Amniotic stem cell (primary cell): Measurements from ENCODE around the gene STN1.
"Not testable (repeated sequence)": the region's sequence is repeated elsewhere in the genome, so short reads cannot be mapped to it uniquely, and the experiment has no call there.

Experiments used
- DNase-seq: peaks from one replicate; lab custom pipeline; 2025; lab: John Stamatoyannopoulos, UW

Gene STN1

DNA sequence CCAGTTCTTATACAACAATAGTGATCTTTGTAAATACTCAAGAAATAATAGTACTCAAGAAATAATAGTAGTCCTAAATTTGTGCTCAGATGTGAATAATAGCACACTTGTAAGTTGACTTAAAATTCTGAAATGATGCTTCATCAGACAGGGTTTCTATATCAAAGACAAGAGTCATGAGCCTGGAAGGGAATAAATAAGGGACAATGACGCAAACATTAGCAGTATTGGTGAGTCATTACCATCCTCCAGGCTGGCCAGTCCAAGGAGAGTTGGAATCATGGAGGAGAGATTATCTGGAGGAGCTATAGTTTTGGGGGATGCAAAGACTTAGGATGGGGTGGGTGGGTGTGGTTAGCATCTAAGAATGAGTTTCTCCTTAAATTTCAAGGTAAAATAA is 56.5 kb downstream of the STN1 start:
- no peak for DNase-seq

- no peak for DNase-seq
Measured at GRCh38 chr10:103859161-103860086, 58.6 kb downstream of the STN1 start.

- no peak for DNase-seq
Measured at GRCh38 chr10:103858360-103858759, 59.6 kb downstream of the STN1 start.

DNA sequence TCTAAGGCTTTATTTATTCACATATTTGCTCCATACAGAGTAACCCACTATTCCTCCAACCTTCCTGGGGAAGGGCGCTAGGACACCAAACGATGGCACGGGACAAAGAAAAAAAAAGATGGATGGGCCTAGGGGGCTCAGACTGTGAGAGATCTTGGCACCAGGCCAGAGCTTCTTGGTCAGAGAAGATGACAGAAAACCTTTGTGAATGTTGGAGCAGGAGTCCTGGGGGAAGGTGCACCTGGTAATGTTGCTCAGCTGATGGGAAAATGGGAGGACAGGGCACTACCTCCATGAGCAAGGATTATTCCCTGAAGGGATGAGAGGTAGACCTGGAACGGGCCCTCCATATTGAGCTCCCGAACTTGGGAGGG is 61.2 kb downstream of the STN1 start:
- no peak for DNase-seq

DNA sequence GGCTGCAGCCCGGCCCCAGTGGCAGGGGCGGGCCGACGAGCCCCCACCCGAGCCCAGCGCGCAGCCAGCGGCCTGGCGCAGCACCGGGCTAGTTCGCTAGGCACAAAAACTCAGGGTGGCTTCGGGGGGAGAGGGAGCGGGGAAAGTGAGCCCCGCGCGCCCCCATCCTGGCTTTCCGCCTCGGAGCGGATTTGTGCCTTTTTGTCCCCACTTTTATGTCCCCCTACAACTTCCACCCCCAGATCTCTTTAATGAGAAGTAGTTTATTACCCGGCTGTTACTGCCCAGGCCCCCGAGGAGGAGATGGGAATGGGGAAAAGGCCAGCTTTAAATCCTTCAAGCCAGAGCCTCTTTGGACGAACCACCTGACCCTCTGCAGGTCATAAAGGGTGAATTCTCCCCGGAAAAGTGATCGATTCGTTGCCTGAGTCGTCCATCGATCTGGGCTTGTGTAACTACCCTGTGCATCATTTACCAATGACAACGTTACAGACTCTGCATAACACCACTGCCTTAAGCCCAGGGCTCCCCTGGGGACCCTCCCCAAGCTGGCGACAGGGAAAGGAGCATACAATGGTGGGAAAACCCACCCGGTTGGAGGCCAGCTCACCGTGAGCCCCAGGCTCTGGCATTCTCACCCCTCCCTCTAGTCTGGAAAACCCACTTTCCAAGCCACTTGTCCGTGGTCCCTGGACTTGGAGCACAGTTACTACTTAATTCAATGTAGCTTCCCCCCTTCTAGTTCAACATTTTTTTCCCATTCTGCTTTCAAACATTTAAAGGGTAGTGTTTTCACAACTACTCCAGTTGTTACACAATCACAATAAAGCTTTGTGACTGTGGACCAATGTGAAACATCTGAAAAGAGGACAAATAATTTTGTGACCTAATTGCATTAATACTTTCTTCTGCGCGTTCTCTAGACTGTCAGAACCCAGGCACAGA is 61.9 kb downstream of the STN1 start:
- DNase-seq, result no peak

GRCh38 chr10:103855424-103855823 is 62.6 kb downstream of the STN1 start, which contains the start of gene SH3PXD2A:
Gene SH3PXD2A (minus strand): TSS chr10:103855576. CDS start chr10:103855266, 310 bp downstream.
- no peak for DNase-seq

DNA sequence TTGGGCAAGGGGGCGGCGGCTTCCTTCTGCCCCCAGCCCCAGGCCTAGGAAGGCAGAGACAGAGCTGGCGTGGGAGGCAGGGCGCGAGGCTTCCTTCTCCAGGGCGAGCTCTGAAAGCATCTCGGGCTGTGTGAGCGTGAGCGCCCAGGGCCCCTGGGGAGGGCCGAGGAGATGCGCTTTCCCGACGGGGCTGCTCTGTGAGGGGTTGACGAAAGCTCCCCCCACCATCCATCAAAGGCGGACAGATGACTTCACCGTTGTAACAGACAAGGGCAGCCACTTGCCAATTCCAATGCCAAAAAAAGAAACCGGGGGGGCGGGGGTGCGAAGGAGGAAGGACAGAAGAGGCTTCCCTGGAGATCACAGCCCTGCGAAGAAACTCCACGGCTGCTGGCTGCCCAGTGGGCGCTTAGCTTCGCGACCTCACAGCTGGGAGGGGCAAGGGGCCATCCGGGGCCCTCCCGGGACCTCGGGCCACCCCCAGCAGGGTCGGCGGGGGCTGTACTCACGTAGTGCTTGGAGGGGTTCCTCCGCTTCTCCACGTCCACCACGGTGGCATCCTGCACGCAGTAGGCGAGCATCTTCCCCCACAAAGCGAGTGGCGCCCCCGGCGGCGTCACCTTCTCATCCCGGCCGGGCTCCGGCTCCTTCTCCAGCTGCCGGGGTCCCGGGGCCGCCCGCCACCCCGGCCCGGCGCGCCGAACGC is 63.1 kb downstream of the STN1 start:
- DNase-seq, result no peak

DNA sequence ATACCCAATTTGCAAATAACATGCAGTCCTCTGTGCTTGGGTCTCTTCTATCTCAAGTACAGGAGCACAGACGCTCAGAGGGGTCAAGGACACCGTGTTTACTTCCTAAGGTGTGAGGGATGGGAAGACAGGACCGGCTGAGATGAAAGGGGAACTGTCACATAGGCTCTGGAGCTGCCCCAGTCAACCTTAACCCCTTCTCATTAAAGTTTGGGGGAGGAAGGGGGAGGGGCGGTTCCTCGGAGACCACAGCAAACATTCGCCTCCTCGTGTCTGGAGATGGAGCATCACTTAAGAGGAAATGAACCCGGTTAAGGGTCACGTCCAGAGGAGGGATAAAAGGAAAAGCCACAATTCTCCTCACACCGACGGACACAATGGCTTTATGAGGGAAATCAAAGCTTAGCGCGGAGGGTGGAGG is 63.7 kb downstream of the STN1 start:
- no peak for DNase-seq

DNA sequence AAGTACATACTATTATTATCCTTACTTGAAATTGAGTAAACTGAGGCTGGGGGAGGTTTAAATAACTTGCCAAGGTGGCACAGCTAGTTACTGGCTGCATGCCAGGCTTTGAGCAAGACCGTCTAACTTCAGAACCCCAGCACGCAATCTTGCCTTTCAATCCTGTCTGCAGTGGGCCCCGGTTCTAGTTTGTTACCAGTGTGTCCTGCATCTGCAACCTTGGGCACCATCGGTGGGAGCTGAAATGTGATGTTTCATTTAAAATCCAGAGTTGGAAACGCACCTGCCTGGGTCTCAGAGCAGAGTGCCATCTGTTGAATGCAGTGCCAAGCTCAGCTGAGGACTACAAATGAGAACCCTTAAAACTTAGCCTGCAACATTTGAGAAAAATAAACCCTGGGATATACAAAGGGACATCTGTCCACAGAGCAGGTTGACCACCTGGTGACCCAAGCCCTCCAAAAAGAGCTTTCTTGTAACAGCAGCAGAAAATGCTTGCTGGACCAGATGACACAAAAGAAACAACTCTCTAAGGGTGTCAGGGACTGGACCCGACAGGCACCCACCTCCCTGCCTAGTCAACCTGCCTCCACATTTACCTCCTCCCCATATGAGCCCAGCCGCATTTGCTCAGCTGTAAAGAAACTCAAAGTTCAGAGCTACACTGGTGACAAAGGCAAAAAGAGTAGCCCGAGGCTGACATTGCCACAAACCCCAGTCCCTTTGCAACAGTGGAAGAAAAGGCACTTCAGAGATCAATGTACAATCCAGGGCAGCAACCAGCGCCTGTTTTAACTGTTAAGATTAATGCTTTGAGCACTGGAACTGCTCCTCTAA is 64.3 kb downstream of the STN1 start:
- DNase-seq, result no peak

DNA sequence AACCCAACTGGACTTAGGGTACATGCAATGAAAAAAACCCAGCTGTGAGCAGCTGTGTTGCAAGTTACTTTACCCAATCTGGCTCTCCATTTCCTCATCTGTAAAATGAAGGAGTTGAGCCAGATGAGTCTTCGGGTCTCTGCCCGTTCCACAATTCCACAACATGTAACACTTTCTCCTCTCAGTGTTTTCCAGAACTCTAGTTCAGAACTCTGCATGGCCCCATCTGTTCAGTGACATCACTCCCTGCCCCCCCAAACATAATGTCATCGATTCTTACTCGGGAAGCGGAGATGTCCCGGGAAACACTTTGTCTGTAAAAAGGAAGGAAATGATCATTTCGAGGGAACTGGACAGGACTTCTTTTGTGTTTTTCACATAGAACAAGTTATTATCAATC is 65.1 kb downstream of the STN1 start:
- DNase-seq, result no peak

GRCh38 chr10:103852189-103852711 is 65.7 kb downstream of the STN1 start:
- DNase-seq, result no peak

DNA sequence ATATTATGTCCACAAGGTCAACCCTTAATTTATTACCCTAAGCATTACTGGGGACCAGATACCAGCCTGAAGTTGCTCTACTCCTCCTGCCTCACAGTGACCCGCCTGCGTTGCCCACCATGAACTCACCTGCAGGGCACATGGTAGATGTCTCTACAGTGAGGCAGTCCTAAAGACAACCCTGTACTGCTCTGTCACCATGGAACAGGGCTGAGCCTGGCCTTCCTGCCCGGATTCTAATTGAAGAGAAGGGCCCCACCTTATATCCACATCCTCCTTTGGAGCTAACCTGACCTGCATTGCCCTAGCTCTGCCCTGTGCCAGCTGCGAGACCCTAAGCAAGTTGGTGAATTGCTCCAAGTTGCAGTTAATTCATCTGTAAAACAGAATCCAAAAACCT is 66.7 kb downstream of the STN1 start:
- DNase-seq, result no peak

DNA sequence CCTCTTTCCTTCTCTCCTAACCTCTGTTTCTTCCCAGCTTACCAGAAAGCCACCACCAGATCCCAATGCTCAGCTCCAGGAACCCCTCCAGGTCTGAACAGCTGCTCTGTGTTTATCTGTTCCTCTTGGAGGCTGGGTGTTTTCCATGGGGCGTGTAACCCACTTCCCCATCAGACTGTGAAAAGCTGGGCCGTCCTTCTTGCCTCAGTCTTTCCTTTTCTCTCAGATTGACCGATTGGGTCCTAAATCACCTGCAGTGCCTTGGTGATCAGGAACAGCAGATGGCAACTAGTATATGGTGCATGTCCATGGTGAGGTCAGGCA is 67.5 kb downstream of the STN1 start:
- no peak for DNase-seq

- DNase-seq, result peak; percentile 43
Measured at GRCh38 chr10:103849880-103850571, 68.0 kb downstream of the STN1 start.

DNA sequence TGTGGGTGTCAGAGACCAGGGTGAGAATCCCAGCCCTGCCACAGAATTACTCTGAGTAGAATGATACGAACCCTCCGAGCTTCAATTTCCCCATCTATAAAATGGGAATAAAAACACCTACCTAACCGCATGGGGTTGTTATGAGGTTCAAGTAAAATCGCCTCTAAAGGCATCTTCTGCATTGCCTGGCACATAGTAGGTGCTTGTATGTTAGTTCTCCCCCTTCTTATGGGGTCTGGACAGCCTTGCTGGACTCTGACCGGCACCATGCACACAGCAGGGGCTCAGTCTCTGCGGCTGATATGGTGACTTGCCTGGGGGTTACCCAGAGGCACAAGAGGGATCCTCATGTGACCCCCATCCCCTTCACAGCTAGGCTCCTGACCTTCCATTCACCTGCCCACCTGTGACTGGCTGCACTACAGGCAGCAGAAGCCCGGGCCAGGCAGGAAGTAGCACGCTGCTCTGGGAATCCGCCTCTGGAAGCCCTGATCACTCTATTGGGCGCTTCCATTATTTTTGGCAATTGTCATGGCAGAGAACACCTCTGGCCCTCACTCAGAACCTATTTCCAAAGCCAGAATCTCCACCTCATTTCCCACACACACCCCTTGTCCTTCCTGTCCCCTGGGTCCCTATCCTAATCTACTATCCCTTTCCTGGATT is 68.6 kb downstream of the STN1 start:
- DNase-seq, result no peak

- no peak for DNase-seq
Measured at GRCh38 chr10:103847909-103848468, 70.0 kb downstream of the STN1 start.

DNA sequence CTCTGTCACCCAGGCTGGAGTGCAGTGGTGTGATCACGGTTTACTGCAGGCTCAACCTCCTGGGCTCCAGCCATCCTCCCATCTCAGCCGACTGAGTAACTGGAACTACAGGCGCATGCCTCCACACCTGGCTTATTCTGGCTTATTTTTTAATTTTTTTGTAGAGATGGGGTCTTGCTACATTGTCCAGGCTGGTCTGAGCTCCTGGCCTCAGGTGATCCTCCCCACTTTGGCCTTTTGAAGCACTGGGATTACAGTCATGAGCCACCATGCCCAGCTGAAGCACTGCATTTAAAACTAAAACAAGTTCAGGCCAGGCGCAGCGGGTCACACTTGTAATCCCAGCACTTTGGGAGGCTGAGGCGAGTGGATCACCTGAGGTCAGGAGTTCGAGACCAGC is 70.6 kb downstream of the STN1 start:
- no peak for DNase-seq

- DNase-seq, result no peak
Measured at GRCh38 chr10:103845972-103846371, 72.0 kb downstream of the STN1 start.

DNA sequence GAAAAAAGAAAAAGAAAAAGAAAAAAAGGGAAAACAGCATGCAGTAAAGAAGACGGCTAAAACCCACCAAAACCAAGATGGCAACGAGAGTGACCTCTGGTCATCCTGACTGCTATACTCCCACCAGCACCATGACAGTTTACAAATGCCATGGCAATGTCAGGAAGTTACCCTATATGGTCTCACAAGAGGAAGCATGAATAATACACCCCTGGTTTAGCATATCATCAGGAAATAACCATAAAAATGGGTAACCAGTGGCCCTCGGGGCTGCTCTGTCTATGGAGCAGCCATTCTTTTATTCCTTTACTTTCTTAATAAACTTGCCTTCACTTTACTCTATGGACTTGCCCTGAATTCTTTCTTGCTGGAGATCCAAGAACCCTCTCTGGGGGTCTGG is 72.6 kb downstream of the STN1 start:
- not testable (repeated sequence) for DNase-seq
